GM18909 (cell line): Measurements from ENCODE around the gene C2CD4D.

Source experiments
- ATAC-seq: cut with Tn5 transposase; IDR thresholded peaks from one replicate; pipeline ENCODE4 v1.9.1; 2021; ENCODE audit warnings: mild to moderate bottlenecking; ENCODE audit not compliant: unreplicated experiment, poor library complexity

The C2CD4D gene

DNA sequence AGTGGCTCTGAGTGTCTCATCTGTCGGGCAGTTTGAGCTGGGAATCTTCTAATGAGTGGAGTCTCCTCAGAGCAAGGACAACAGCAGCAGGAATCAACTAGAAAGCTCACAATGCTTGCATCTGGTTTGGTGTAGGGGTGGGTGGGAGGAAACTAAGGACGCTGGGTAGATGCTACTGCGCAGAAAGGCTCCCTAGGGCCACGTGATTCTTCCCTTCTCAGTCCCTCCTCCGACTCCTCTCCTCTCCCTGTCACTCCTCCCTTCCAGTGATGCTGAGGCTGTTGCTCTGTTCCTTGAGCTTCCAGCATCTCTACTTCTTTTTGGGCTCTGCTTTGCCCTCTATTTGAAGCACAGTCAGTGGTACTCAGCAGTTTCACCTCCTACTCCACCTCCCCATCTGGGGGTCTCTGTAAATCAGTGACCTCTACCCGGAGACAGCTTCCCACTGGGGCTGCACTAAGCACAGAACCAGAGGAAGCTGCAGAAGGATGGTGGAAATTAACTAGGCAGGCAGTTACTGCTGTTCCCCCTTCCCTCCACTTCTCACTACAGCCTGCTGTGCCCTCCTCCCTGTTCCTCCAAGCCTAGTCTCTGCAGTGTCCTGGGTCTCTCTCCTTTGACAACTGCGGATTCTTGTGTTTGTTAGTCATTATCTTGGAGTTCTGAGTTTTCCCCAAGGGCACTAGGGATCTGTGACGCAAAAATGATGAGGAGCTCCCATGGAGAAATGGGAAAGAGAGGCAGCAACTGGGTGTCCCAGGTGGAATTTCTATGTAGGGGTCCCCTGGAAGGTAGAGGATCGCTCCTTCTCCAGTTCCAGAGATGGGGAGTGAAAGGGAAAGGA, 40.2 kb downstream of the C2CD4D start:
- no peak for ATAC-seq

DNA sequence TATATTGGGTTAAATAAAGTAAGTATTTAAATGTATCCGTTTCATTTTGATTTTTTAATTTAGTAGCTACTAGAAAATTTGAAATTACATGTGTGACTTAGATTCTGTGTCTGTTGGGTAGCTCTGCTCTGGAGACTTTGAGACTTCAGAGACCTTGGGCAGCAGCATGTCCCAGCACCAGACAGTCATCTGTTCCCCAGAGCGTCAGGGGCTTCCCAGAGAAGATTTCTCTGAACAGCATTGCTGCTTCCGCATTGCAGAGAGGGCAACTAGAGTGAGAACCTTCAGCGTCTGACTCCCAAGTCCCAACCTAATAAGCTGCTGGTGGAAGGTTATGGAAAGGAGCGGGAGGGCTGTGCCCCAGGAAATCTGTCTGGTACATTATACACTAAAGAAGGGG, 41.0 kb downstream of the C2CD4D start:
- ATAC-seq = no peak

DNA sequence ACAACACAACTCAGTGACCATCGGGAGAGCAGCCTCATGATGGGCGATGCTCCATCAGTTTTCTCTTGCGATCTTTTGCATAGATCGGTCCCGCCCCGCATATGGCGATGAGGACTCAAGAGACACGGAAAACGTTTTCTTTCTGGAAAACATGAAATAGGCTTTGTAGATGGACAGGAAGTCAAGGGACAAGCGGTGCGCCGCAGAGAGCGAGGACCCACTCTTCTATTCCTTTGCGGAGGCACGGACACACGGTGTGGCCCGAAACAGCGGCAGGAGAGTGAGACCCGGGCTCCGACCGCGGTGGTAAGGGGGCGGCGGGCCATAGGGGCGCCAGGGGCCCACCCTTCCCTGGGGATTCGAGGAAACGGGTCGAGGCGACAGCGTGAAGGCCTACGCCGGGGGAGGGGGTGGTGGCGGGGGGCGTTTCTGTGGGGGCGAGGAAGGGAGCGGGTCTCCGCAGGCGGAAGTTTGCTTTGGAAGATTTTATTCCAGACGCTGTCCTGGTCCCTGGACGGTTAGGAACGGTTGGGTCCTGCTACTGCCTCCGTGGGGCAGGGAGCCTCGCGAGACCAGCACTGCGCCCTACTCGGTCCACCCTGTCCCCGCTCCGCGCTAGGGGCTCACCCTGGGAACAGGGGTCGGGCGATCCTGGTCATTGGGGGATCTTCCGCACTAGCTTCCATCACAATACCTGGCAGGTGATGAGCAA, 48.5 kb downstream of the C2CD4D start:
- ATAC-seq = peak; percentile 5

DNA sequence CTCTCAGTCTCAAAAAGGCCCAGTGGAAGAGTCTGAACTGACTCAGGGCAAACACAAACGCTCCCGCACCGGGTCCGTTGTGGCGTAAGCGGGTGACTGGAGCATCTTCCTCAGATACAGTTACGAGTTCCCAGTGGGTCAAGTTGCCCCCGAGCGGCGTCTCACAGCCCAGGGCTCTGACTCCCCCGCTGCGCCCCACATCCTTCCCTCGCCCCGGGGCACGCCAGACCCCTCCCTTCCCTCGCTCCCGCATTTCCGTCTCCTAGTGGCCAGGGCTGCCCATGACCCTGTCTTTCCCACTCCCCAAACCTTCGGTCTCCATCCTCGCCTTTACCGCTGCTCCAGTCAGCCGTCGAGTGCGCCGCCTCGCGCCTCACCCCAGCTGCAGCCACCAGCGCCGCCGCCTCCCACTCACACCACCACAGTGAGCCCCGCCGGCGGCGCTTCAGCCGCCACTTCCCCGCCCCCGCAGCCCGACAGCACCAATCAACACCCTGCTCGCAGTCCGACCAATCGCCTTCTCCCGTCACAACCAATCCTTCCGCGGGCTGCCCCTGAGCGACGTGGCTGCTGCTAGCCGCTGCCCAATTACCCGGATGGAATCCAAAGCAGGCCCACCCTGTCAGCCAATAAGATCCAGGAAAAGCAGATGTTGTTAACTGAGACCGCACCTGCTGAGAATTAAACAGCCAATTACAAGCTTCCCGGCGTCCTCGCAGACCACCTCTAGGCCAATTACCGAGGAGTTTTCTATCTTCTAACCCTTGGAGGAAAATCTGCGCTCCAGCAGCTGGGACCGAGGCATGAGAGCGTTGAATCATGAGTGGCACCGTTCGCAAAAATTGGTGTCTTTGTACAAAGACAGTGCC, 49.3 kb downstream of the C2CD4D start, which contains the start of gene TDRKH:
Gene TDRKH, minus strand, starts transcription at position 430 of the 869 bp plus-strand sequence. CDS start 7,478 bp downstream, outside the sequence.
- ATAC-seq = peak; percentile 98
